ENCODE results near the gene CCDC170.

- TF ChIP-seq EZH2 (IDR thresholded peaks at IDR 0.05; ENCODE audit: borderline replicate concordance, insufficient read depth, low read length, poor library complexity, severe bottlenecking), result no peak
- no peak for TF ChIP-seq CTCF (IDR thresholded peaks at IDR 0.05; ENCODE audit: poor library complexity, severe bottlenecking)
- no peak for TF ChIP-seq MXI1 (conservative IDR thresholded peaks at IDR 0.05; ENCODE audit: poor library complexity, severe bottlenecking)
- TF ChIP-seq TAF1 (IDR thresholded peaks at IDR 0.05; ENCODE audit: low read depth), result no peak
Observed at GRCh38 chr6:151499551-151499950, 5.7 kb downstream of the CCDC170 start.
